NOMO-1 treated with dmso at 0.1 percent for 144 hours (cell line): ENCODE data around the gene PHF13.
"Not testable (repeated sequence)": the region's sequence is repeated elsewhere in the genome, so short reads cannot be mapped to it uniquely, and the experiment has no call there.

Source experiments
- DNase-seq: peaks from one replicate; lab custom pipeline; 2025; ENCODE audit not compliant: unreplicated experiment; lab: John Stamatoyannopoulos, UW

PHF13 gene

DNA sequence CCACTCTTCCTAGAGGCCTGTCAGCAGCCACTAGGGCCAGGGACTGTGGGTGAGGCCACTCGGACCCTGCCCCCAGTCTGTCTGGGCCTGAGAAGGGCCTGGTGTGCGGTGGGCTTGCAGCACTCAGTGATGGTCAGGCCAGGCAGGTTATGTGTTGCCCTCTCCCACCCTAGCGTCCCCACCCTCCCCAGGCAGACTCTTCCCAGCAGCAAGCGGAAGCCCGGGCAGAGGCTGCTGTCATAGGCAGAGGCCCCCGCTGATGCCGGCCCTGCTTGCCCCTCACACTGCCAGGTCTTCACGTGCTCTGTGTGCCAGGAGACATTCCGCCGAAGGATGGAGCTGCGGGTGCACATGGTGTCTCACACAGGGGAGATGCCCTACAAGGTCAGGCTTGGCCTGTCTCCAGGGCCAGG, 27.1 kb upstream of the PHF13 start:
- no peak for DNase-seq

DNA sequence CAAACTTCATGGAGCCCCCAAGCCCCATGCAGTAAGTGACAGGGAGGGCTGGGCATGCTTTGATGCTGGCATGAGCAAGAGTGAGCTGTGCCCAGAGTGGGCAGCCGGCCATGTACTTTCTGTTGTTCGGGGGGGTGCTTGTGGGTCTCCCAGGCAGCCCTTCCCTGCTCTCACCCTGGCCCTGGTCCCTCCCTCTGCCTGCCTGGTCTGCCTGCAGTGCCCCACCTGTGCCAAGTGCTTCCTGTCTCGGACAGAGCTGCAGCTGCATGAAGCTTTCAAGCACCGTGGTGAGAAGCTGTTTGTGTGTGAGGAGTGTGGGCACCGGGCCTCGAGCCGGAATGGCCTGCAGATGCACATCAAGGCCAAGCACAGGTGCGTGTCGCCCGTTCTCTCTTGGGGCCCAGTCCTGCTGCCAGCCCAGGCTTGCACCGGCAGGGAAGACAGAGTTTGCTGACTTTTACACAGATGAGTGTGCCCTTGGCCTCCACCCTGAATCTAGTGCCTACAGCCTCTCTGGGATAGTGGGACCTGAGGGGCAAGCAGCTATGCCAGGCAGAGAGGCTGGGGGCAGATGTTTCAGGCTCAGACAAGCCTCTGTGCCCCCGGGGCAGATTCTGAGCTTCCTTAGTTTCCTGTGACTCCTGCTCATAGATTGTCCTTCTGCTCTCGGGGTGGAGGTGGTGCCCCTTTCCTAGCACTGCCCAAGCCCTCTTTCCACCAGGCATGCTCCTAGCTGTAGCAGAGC, 26.1 kb upstream of the PHF13 start:
- no peak for DNase-seq

DNA sequence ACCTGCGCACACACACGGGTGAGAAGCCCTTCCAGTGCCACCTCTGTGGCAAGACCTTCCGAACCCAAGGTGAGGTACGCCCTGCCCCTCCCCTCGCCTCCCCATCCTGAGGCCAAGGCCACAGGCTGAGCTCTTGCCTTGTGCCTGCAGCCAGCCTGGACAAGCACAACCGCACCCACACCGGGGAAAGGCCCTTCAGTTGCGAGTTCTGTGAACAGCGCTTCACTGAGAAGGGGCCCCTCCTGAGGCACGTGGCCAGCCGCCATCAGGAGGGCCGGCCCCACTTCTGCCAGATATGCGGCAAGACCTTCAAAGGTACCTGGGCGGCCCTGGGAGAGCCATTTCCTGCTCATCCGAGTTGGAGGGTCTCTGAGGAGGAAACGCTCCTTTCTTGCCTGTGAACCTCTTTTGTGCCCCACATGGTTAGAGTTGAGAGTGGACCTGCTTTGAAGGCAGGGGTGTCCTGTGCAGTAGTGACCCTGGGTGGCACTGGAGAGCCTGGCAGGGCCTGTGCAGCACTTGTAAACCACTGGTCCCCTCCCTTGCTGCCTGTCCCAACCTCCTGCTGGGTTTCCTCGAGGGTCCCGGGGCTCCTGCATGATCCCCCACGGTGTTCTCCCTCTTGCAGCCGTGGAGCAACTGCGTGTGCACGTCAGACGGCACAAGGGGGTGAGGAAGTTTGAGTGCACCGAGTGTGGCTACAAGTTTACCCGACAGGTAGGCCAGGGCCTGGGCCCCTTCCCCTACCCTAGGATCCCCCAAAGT, 25.2 kb upstream of the PHF13 start:
- DNase-seq: no peak

DNA sequence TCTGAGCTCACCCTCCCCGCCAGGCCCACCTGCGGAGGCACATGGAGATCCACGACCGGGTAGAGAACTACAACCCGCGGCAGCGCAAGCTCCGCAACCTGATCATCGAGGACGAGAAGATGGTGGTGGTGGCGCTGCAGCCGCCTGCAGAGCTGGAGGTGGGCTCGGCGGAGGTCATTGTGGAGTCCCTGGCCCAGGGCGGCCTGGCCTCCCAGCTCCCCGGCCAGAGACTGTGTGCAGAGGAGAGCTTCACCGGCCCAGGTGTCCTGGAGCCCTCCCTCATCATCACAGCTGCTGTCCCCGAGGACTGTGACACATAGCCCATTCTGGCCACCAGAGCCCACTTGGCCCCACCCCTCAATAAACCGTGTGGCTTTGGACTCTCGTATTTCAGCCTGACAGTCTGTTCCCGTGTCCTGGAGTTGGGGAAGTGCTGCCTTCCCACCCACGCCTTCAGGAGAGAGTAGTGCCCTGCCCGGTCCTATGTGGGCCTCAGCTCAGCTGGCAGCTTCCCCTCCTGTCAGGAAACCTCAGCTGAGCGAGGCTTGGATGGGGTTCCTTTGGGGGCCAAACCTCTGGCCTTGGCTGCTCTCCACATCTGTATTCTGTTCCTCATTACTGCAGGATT, 24.5 kb upstream of the PHF13 start:
- no peak for DNase-seq

DNA sequence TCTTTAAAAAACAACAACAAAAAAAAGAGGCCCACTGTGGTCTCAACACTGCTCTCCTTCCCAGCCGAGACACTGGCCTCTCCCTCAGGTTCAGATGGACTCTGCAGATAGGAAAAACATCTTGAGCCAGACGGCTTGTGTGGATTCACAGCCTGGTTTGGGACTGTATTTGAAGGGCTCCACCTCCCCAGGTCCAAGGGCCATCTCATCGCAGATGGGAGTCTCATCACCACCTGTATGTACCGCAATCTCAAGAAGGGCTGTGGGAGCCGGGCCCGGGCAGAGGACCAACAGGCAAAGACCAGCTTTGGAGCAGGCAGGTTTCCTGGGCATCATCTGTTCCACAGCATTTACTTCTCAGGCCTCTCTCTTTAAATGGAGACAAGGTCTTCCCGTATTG, 23.5 kb upstream of the PHF13 start:
- DNase-seq: no peak

DNA sequence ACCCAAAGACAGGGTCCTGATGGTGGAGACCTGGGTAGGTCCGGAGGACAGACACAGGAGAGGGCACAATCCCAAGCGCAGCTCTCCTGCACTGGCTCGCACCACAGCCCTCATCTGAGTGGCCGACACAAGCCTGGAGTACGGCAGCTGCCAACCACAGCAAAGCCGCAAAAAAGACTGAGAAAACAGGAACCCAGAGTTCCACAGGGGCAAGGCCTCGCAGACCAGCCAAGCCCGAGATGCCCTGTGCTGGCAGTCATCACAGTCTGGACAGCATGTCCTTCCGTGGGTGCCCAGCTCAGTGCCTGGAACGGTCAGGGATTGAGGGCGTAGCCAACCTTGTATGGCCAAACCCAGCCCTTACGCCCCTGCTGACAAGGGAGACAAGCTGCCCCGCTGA, 22.3 kb upstream of the PHF13 start:
- DNase-seq: peak; percentile 41

DNA sequence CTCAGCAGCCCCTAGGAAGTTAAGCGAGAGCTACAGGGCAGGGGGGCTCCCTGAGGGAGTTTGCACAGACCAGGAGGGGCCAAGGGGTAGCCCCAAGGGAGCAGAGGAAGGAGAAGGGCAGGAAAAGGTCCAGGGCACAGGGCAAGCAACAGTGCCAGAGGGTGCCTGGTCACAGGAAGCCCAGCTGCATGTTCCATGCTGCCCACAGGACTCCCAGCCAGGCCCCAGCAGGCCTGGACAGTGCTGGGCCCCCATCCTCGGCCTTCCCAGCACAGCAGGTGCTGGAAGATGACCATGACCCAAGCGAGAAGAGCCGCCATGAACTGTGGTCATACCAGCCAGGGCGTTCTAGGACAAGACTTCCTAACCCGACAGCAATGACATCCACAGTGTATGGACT, 21.9 kb upstream of the PHF13 start:
- DNase-seq: no peak

DNA sequence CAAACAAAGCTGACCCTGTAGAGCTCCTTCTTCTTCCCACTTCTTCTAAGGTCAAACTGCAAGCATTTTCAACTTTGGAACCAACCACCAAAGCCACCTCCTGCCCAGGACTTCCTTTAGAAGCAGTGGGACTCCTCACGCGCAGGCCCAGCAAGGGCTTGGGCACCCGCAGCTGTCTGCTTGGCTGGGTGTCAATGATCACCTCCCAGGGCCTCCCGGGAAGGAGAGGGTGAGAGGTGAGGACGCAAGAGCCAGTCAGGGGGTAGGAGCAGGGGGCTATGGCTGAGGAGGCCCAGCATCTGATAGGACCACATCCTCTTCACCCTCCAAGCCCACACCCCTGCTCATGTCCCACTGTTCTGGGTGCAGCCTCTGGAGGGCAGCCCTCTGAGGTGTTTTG, 21.1 kb upstream of the PHF13 start:
- no peak for DNase-seq

DNA sequence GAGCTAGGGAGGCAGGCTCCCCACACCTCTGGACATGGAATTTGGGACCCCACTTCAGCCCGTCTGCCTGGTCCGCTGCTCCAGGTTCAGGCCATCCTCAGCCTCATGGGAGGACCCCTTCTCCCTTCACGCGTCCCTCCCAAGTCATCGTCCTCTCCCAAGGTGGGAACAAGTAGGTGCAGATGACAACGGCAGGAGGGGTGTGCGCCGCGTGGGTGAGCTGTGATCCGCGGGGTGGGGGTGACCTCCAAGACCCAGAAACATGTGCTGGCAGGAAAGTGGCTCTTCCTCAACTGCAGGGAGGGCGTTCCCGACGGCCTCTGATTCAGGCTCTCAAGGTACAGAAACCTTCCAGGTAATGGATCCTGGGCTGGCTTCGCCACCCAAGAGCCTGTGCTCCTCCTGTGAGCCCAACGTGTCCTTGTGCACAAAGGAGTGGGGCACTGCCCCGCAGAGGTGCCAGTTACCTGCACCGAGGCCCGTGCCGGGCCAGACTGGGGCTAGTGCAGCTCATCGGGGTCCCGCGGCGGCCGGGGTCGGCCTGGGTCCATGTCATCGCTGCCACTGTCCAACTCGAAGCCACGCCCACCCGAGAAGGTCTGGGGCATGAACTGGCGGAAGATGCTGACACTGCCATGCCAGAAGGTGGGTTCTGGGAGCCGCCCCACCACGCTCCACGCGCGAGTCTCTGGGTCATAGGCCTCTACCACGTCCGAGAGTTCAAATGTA, 20.5 kb upstream of the PHF13 start:
- no peak for DNase-seq

DNA sequence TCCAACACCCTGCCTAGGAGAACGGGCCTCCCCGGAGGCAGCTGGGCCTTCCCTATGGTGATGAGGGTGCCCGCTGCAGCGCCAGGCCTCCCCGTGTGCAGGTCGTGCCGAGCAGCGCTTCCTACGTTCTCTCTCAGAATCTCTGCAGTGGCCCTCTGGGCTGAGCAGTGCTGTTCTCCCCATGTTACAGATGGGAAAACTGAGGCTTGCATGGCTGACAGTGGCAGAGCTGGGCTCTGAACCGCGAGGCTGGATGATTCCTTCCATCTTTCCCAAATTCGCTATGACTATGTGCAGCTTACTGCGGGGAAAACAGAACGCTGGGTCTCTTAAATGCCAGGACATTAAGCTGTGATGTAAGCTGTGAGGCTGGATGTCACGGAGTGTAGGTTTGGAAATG, 19.7 kb upstream of the PHF13 start:
- DNase-seq: no peak

DNA sequence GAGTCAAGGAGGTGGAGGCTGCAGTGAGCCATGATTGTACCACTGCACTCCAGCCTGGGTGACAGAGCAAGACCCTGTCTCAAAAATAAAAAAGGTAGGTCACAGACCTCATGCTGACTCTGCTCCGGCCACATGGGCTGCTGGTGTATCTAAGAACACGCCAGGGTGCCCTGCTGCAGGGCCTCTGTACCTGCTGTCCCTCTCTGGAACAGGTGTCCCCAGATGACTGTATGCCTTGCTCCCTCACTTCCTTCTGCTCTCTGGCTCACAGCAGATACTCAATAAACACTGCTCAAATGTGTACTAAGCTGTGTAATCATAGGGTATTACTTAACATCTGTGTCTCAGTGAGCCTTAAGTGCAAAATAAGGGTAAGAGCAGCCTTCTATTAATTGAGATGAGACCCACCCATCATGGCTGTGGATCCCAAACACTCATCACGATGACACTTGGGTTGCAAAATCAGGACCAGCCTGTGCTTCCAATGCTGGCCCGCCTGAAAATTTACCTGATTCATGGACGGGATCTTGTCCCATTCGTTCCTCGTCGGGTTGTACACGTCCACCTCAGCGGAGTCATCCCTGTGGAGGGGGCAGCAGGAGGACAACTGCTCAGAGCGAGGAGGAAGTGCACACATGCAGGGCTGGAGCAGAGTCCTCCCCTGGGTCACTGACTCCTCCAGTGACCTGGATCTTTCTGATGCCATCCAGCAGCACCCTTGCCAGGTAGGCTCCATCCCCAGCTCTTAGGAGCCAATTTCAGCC, 18.4 kb upstream of the PHF13 start:
- DNase-seq: no peak

DNA sequence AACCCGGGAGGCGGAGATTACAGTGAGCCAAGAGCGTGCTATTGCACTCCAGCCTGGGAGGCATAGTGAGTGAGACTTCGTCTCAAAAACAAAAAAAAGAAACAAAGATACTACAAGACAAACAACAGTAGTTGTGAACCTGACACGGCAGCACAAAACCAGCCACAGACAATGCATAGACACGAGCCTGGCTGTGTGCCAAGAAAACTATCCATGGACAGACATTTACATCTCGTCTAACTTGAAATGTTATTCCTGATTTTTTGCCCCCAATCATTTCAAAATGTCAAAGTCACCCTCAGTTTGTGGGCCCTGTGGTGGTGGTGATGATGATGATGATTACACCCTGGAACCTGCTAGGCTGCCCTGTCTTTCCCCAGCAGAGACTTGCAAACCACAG, 17.2 kb upstream of the PHF13 start:
- no peak for DNase-seq

DNA sequence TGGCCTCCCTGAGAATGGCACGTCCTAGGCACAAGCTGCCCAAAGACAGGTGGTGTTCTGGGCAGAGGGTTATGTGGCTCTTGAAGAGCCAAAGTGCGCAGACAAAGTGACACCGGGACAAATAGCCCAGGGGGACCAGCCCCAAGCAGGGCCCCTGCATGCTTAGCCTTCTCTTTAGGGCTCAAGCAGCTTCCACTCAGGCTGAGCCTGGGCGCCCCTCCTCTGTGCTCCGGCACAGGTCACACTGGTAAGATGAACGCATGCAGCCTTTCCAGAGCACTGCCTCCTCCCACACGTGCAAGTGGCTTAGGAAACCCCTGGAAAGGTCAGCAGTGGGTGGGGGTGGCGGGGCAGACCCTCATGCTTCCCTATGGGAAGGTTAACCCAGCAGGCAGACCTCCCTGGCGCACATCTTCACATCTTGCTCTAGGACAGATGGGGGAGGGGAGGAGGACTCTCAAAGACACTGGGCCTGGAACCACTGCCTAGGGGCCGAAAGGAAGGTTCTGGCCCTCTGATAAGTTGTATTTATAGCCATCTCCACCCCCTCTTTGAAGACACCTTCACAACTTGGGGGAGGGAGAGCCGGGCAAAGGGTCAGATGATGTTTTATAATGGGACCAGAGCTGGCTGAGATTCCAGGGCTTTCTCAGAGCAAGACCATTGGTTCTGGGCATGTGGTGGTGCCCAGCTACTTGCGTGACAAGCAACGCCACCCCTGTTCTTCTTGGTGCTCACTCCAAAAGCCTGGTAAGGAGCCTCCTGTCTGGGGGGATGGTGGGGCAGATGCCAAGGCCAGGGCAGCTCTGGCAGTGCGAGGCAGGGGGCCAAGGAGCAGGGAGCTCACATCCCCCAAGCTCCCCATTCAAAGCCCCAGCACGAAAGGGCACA, 16.4 kb upstream of the PHF13 start:
- no peak for DNase-seq

DNA sequence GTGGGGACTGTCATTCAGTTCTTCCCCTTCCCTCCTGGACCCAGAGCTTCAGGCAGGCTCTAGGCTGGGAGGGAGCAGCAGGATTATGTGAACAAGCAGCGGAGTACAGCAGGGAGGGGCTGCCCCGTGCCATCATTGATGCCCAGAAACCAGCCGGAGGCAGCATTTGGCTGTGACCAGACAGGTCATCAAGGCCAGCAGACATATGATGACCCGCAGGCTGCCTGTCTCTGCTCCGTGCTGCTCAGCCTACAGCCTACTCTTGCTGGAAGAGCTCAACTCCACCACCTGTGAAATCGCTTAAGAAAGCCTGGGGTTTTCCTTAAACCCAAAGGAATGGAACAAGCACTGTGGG, 15.8 kb upstream of the PHF13 start:
- no peak for DNase-seq

DNA sequence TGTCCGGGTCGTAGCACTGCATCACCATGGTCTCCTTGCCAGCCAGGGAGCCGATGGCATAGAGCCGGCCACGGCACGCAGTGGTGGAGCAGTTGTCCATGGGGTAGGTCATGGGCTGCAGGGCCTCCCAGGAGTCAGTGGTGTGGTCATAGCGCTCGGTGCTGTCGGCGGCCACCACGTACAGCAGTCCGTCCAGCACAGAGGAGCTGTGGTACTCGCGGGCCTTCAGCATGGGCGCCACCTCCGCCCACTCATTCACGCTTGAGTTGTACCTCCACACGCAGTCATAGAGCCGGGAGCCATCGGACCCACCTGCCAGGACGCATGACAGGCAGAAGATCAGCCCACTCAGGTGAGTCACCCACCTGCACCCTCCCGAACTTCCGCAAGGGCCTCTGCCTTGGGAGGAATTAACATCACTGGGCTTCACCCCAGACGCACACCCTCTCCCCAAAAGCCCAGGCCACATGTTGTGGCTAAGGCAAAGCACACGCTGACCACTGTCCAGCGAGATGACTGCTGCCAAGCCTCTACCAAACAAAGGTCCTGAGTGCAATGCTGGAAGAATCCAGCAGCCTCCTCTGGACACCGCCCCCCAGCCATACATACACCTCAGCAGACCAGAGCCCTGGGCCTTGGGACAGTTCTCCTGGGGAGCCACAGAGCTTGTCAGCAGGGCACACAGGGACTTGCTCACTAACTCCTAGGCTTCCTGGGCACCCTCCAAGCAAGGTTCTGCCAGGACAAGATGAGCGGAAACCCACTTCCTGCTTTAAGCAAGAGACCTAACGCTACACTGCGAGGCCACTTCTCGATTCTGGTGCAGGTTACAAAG, 14.2 kb upstream of the PHF13 start:
- DNase-seq: peak; percentile 58

DNA sequence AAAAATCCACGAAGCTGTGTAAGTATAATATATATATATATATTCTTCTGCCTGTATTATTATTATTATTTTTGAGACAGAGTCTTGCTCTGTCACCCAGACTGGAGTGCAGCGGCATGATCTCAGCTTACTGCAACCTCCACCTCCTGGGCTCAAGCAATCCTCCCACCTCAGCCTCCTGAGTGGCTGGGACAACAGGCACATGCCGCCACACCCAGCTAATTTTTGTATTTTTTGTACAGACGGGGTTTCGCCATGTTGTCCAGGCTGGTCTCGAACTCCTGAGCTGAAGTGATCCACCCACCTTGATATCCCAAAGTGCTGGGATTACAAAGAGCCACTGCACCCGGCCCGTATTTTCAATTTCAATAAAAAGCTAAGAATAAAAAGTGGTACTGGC, 13.5 kb upstream of the PHF13 start:
- not testable (repeated sequence) for DNase-seq

DNA sequence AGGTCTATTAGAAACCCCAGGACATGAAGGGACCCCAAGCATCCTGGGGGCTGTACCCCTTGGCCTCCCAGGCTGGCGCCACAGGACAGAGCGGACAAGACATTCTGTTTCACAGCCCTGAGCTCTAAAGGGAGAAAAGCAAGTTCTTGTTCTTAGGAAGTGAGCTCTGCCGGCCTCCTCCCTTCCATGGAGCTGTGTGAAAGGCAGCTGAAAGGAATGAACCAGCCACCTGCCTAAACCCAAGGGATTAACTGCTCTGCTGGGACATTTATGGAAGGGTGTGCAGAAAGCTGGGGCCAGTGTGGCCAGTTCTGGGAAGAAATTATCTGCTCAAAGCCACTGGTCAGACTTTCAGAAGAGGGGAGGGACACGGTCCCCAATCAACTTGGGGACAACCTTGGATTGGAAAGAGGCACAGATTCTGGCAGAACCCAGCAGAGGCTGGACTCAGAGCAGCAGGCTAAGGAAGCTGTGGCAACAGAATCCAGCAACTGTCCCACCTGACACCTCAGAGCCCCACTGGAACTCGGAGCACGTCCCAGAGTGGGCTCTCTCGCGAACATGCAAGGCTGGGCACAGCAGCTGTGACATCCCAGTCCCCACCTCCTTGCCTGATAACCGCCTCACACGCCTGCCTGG, 13.0 kb upstream of the PHF13 start:
- no peak for DNase-seq

DNA sequence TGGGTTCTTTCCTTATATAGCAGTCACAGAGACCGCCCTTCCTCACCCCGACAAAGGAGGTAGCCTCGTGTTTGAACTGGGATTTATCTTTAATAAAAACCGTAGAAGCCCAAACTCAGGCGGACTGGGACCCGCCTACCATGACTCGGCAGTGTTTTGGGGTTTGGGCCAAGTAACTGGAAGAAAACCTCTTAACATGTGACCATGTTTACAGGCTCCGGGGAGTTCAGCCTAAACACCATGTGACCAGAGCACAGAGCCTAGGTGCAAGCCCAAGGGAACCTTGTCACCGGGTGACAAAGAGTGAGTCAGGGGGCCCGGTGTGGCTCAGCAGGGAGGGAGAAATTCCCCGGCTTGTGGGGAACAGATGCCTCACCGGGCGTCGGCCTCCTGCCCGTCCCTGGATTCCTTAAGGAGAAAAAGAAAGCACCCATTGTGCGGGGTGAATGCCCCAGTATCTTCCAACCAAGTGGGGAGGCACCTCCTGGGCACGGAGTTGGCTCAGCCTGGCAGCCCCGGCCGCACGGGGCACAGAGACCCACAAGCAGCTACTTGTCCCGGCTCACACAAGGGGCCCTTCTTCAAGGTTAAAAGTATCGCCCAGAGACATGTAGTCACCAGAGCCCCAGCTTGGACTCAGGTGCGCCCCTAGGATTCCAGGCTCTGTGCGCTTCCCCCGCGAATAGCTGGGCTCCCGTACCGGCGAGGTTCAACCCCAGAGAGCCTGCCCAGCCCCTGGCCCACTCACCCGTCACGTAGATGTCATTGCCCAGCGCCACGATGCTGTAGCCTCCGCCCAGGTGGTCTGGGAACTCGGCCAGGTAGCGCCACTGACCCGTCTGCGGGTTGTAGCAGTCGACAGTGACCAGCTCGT, 12.2 kb upstream of the PHF13 start:
- peak; percentile 59 for DNase-seq
